ENCODE data around the gene PHYH.

DNA sequence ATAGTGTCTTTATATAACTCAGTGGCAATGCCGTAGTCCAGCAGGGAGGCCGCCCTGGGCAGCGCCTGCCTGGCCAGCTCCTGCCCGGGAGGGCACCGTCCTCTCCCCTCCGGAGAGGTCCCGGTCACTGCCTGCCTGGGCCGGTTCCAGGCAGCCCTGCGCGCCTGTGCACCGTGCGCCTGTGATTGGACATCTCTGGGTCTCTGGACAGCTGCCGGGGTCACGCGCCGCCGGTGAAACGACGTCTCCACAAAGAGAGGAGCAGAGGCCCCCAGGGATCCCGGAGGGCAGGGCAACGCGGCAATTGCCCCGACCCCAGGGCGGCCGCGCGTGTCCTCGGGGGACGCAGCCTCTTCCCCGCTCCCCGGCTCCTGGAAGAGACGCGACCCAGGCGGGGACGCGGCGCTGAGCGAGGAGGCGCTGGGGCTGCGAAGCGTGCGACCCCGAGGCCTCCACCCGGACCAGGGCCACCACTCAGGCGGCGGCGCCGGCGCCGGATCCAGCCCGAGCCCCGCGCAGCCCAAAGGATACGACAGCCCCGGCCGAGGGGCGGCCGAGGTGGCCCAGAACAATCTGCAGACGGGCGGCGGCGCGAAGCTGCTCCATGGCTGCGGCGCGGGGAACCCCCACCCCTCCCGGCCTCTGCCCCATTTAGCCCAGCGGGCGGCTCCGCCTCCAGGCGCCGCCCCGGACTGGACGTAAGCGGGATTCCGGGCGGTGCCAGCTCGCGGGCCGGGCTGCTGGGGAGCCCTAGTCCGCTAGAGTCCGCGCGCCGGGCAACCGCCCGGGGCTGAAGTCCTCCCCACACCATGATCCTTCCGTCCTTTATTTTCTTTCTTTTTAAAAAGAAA, at the start of gene PHYH:
- TF ChIP-seq, protein P1, sequence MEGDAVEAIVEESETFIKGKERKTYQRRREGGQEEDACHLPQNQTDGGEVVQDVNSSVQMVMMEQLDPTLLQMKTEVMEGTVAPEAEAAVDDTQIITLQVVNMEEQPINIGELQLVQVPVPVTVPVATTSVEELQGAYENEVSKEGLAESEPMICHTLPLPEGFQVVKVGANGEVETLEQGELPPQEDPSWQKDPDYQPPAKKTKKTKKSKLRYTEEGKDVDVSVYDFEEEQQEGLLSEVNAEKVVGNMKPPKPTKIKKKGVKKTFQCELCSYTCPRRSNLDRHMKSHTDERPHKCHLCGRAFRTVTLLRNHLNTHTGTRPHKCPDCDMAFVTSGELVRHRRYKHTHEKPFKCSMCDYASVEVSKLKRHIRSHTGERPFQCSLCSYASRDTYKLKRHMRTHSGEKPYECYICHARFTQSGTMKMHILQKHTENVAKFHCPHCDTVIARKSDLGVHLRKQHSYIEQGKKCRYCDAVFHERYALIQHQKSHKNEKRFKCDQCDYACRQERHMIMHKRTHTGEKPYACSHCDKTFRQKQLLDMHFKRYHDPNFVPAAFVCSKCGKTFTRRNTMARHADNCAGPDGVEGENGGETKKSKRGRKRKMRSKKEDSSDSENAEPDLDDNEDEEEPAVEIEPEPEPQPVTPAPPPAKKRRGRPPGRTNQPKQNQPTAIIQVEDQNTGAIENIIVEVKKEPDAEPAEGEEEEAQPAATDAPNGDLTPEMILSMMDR (conservative IDR thresholded peaks at IDR 0.05; ENCODE audit: low read depth, low read length): no peak
- TF ChIP-seq EZH2phosphoT487 (IDR thresholded peaks at IDR 0.05; ENCODE audit: borderline replicate concordance, low read length) (no peak), EZH2 (IDR thresholded peaks at IDR 0.05; ENCODE audit: low read length, unreplicated experiment) (no peak)
